IPS-18c (cell line): ENCODE data around the gene PRM1.

Source experiments
- H3K4me3 ChIP-seq: 2 replicates; pipeline ENCODE4 v1.7.0; 2013; ENCODE audit warnings: low read depth, mild to moderate bottlenecking, low read length, moderate library complexity; ENCODE audit not compliant: insufficient read depth
- H3K9me3 ChIP-seq: one replicate; pipeline ENCODE4 v1.6.1; 2013; ENCODE audit warnings: mild to moderate bottlenecking, low read length, moderate library complexity; ENCODE audit not compliant: control insufficient read depth, insufficient read depth

Gene PRM1

GRCh38 chr16:11251525-11252481 lies 29.3 kb downstream of the PRM1 start:
- no peaks in the 10 kb centered on the region for H3K9me3 ChIP-seq
- H3K4me3 ChIP-seq: no peak overlapping the region

- no peaks in the 10 kb centered on the region for H3K9me3 ChIP-seq
- no peak overlapping the region for H3K4me3 ChIP-seq
These were observed 30.2 kb downstream of the PRM1 start for GRCh38 chr16:11250786-11251524.

GRCh38 chr16:11250091-11250785 lies 30.9 kb downstream of the PRM1 start:
- H3K9me3 ChIP-seq: no peaks in the 10 kb centered on the region
- no peak overlapping the region for H3K4me3 ChIP-seq

GRCh38 chr16:11249233-11250061 lies 31.7 kb downstream of the PRM1 start:
- Histone ChIP-seq H3K9me3 (no peaks in the 10 kb centered on the region), H3K4me3 (no peak overlapping the region)

- Histone ChIP-seq H3K4me3 (no peak overlapping the region), H3K9me3 (no peaks in the 10 kb centered on the region)
These were observed 33.0 kb downstream of the PRM1 start for GRCh38 chr16:11248133-11248532.

- no peak overlapping the region for H3K4me3 ChIP-seq
- H3K9me3 ChIP-seq: no peaks in the 10 kb centered on the region
These were observed 35.1 kb downstream of the PRM1 start for GRCh38 chr16:11245988-11246387.

- H3K4me3 ChIP-seq: no peak overlapping the region
- H3K9me3 ChIP-seq: no peaks in the 10 kb centered on the region
These were observed 35.9 kb downstream of the PRM1 start for GRCh38 chr16:11245222-11245737.

GRCh38 chr16:11242658-11243057 lies 38.5 kb downstream of the PRM1 start:
- Histone ChIP-seq H3K4me3 (no peak overlapping the region), H3K9me3 (no peaks in the 10 kb centered on the region)

- no peaks in the 10 kb centered on the region for H3K9me3 ChIP-seq
- no peak overlapping the region for H3K4me3 ChIP-seq
These were observed 39.5 kb downstream of the PRM1 start for GRCh38 chr16:11241480-11242204.

- H3K4me3 ChIP-seq: no peak overlapping the region
- H3K9me3 ChIP-seq: no peaks in the 10 kb centered on the region
These were observed 40.3 kb downstream of the PRM1 start for GRCh38 chr16:11240636-11241473.

GRCh38 chr16:11239644-11240632 lies 41.2 kb downstream of the PRM1 start:
- no peaks in the 10 kb centered on the region for H3K9me3 ChIP-seq
- no peak overlapping the region for H3K4me3 ChIP-seq

GRCh38 chr16:11238272-11239202 lies 42.6 kb downstream of the PRM1 start:
- no peak overlapping the region for H3K4me3 ChIP-seq
- H3K9me3 ChIP-seq: no peaks in the 10 kb centered on the region

GRCh38 chr16:11236461-11237254 lies 44.5 kb downstream of the PRM1 start:
- no peaks in the 10 kb centered on the region for H3K9me3 ChIP-seq
- no peak overlapping the region for H3K4me3 ChIP-seq
